Loucy (cell line): Measurements from ENCODE around the gene HSF2.

Experiments used
- H2AFZ ChIP-seq: fragments of 200-600 bp; sonication (generic); 2 replicates; pipeline ENCODE4 v1.6.0; 2016; ENCODE audit warnings: antibody characterized with exemption, mild to moderate bottlenecking, low read length, moderate library complexity
- H3F3A ChIP-seq: fragments of 200-600 bp; 2 replicates; pipeline ENCODE4 v1.6.0; 2016; ENCODE audit warnings: antibody characterized with exemption, low read depth, mild to moderate bottlenecking
- H3K27me3 ChIP-seq: fragments of 200-600 bp; sonication (generic); 2 replicates; pipeline ENCODE4 v1.6.1; 2014; ENCODE audit warnings: low read length, mild to moderate bottlenecking; ENCODE audit not compliant: insufficient read depth, poor library complexity, severe bottlenecking
- H3K36me3 ChIP-seq: fragments of 200-600 bp; sonication (generic); 2 replicates; pipeline ENCODE4 v1.6.1; 2016; ENCODE audit warnings: low read length; ENCODE audit not compliant: insufficient read depth
- H3K4me1 ChIP-seq: fragments of 200-600 bp; sonication (generic); 2 replicates; pipeline ENCODE4 v1.5.1; 2014; ENCODE audit warnings: low read length, mild to moderate bottlenecking; ENCODE audit not compliant: insufficient read depth, poor library complexity, severe bottlenecking
- H3K4me2 ChIP-seq: fragments of 200-600 bp; sonication (generic); 2 replicates; pipeline ENCODE4 v1.6.0; 2014; ENCODE audit warnings: antibody characterized with exemption, low read length, low read depth, mild to moderate bottlenecking; ENCODE audit not compliant: poor library complexity, severe bottlenecking
- H3K4me3 ChIP-seq: fragments of 200-600 bp; sonication (generic); 2 replicates; pipeline ENCODE4 v1.5.1; 2014; ENCODE audit warnings: low read length, mild to moderate bottlenecking, mixed read lengths; ENCODE audit not compliant: poor library complexity, severe bottlenecking
- H3K79me2 ChIP-seq: fragments of 200-600 bp; sonication (generic); 2 replicates; pipeline ENCODE4 v1.6.1; 2014; ENCODE audit warnings: low read length; ENCODE audit not compliant: insufficient read depth
- H3K9ac ChIP-seq: fragments of 200-600 bp; sonication (generic); 2 replicates; pipeline ENCODE4 v1.6.0; 2014; ENCODE audit warnings: mild to moderate bottlenecking, low read depth, low read length, moderate library complexity; ENCODE audit not compliant: poor library complexity, severe bottlenecking
- H3K9me2 ChIP-seq: fragments of 200-600 bp; sonication (generic); replicated peaks from 2 replicates; pipeline ENCODE4 v1.6.1; 2016; ENCODE audit warnings: low read depth, low read length, mixed read lengths
- H3K9me3 ChIP-seq: fragments of 200-600 bp; sonication (generic); 2 replicates; pipeline ENCODE4 v1.6.1; 2014; ENCODE audit warnings: mild to moderate bottlenecking, antibody characterized with exemption, low read length, low read depth; ENCODE audit not compliant: insufficient read depth
- H4K20me1 ChIP-seq: fragments of 200-600 bp; sonication (generic); 2 replicates; pipeline ENCODE4 v1.6.0; 2014; ENCODE audit warnings: antibody characterized with exemption, low read length, mild to moderate bottlenecking; ENCODE audit not compliant: insufficient read depth, poor library complexity, severe bottlenecking
- CTCF ChIP-seq: fragments of 200-600 bp; sonication (generic); conservative IDR thresholded peaks from 2 replicates; pipeline ENCODE4 v1.5.1; 2014; ENCODE audit warnings: mild to moderate bottlenecking, antibody characterized with exemption, low read length
- EZH2phosphoT487 ChIP-seq: fragments of 200-600 bp; IDR thresholded peaks from 2 replicates; pipeline ENCODE4 v1.6.1; 2018; ENCODE audit warnings: antibody characterized with exemption, mild to moderate bottlenecking, moderate library complexity, borderline replicate concordance

HSF2 gene

GRCh38 chr6:122367171-122367570 lies 32.3 kb upstream of the HSF2 start:
- Histone ChIP-seq H3K27me3 (no peaks in the 10 kb centered on the region), H3K9me3 (no peaks in the 10 kb centered on the region), H3K9ac (no peak overlapping the region), H3K9me2 (no peaks in the 10 kb centered on the region), H3K36me3 (no peaks in the 10 kb centered on the region), H3K4me1 (no peaks in the 10 kb centered on the region), H2AFZ (no peak overlapping the region), H3K4me3 (no peak overlapping the region), H3K4me2 (no peak overlapping the region), H4K20me1 (no peaks in the 10 kb centered on the region), H3F3A (no peaks in the 10 kb centered on the region), H3K79me2 (no peaks in the 10 kb centered on the region)
- TF ChIP-seq CTCF = no peak
- TF ChIP-seq EZH2phosphoT487 = no peak

GRCh38 chr6:122369536-122369935 lies 29.9 kb upstream of the HSF2 start:
- Histone ChIP-seq H3K4me1 (no peaks in the 10 kb centered on the region), H4K20me1 (no peaks in the 10 kb centered on the region), H3K9ac (no peak overlapping the region), H2AFZ (no peak overlapping the region), H3K9me2 (no peaks in the 10 kb centered on the region), H3K9me3 (no peaks in the 10 kb centered on the region), H3K4me2 (no peak overlapping the region), H3K27me3 (no peaks in the 10 kb centered on the region), H3F3A (no peaks in the 10 kb centered on the region), H3K36me3 (no peaks in the 10 kb centered on the region), H3K4me3 (no peak overlapping the region), H3K79me2 (no peaks in the 10 kb centered on the region)
- TF ChIP-seq EZH2phosphoT487 = no peak
- TF ChIP-seq CTCF = no peak

GRCh38 chr6:122372647-122373046 lies 26.8 kb upstream of the HSF2 start:
- no peaks in the 10 kb centered on the region for H3K36me3 ChIP-seq
- no peaks in the 10 kb centered on the region for H3K9me3 ChIP-seq
- no peaks in the 10 kb centered on the region for H3K9me2 ChIP-seq
- no peaks in the 10 kb centered on the region for H3K4me1 ChIP-seq
- H3K9ac ChIP-seq = no peak overlapping the region
- H3K4me3 ChIP-seq = no peak overlapping the region
- H2AFZ ChIP-seq = no peak overlapping the region
- no peaks in the 10 kb centered on the region for H3K27me3 ChIP-seq
- H3K79me2 ChIP-seq = no peaks in the 10 kb centered on the region
- H4K20me1 ChIP-seq = no peaks in the 10 kb centered on the region
- H3K4me2 ChIP-seq = no peak overlapping the region
- TF ChIP-seq CTCF (peak; percentile 54), EZH2phosphoT487 (no peak)
- no peaks in the 10 kb centered on the region for H3F3A ChIP-seq
